H54 (cell line): Measurements from ENCODE around the gene TMEM236.

Experiments
- DNase-seq: peaks from one replicate; pipeline ENCODE4 v3.0.0; 2011; ENCODE audit warnings: low spot score, mixed read lengths; ENCODE audit not compliant: insufficient read length
- FAIRE-seq: peaks from 3 replicates; lab custom pipeline; 2011; peaks lifted over from hg19 to GRCh38; lab: Jason Lieb, UNC
- POLR2A ChIP-seq: IDR thresholded peaks from 2 replicates; pipeline ENCODE4 v1.6.1; 2011; ENCODE audit warnings: low read depth, mild to moderate bottlenecking, low read length

Gene TMEM236

GRCh38 chr10:17838080-17838648 lies 86.2 kb downstream of the TMEM236 start:
- TF ChIP-seq POLR2A: no peak
- no peak for FAIRE-seq
- DNase-seq: no peak

GRCh38 chr10:17841050-17841449 lies 89.0 kb downstream of the TMEM236 start:
- no peak for DNase-seq
- TF ChIP-seq POLR2A: no peak
- FAIRE-seq: peak; percentile 99

GRCh38 chr10:17842641-17843040 lies 90.6 kb downstream of the TMEM236 start:
- DNase-seq (no peak), FAIRE-seq (no peak)
- TF ChIP-seq POLR2A: no peak

- no peak for FAIRE-seq
- no peak for DNase-seq
- TF ChIP-seq POLR2A: no peak
These were observed 95.7 kb downstream of the TMEM236 start for GRCh38 chr10:17847585-17848296.

- DNase-seq (no peak), FAIRE-seq (no peak)
- no peak for TF ChIP-seq POLR2A
These were observed 96.6 kb downstream of the TMEM236 start for GRCh38 chr10:17848646-17849045.
